Gastrocnemius medialis (tissue), 4 donors: ENCODE data around the gene ATP7B. TPM values are rescaled to one million over a fixed set of nuclear protein-coding genes. Genes with fewer than 3 reads are reported as not detected.

Source experiments
- ATAC-seq, 2 donors: fragments of 150-250 bp; one replicate each; pipeline ENCODE4 v1.9.1; 2016
- DNase-seq, 2 donors: peaks; one replicate each; pipeline ENCODE4 v3.0.0-alpha.2; 2019
- H3K27ac ChIP-seq, 4 donors: fragments of 200-600 bp; sonication (generic); 1 replicate in 1 of 4; 2 replicates in 3 of 4; pipeline ENCODE4 v1.5.1; 2016 to 2018; ENCODE audit warnings: mild to moderate bottlenecking in 2 of 4, moderate library complexity in 1 of 4
- H3K27me3 ChIP-seq, 3 donors: fragments of 200-600 bp; sonication (generic) in 2 of 3; 1 replicate in 1 of 3; 2 replicates in 2 of 3; pipeline versions ENCODE4 v1.5.1 to v1.6.0; 2016 to 2019; ENCODE audit warnings: mild to moderate bottlenecking in 1 of 3, moderate library complexity in 1 of 3
- H3K36me3 ChIP-seq, 2 donors: fragments of 200-600 bp; sonication (generic) in 1 of 2; one replicate each; pipeline ENCODE4 v1.5.1; 2017 to 2018
- H3K4me1 ChIP-seq, 2 donors: fragments of 200-600 bp; sonication (generic) in 1 of 2; one replicate each; pipeline ENCODE4 v1.5.1; 2016 to 2017; ENCODE audit warnings: mild to moderate bottlenecking in 2 of 2
- H3K4me3 ChIP-seq, 4 donors: fragments of 200-600 bp; sonication (generic) in 3 of 4; 1 replicate in 1 of 4; 2 replicates in 3 of 4; pipeline ENCODE4 v1.5.1; 2016 to 2019; ENCODE audit warnings: mild to moderate bottlenecking in 2 of 4
- H3K9me3 ChIP-seq, 3 donors: fragments of 200-600 bp; sonication (generic) in 2 of 3; 1 replicate in 1 of 3; 2 replicates in 2 of 3; pipeline ENCODE4 v1.5.1; 2016 to 2019
- CTCF ChIP-seq, 5 experiments: fragments of 450-650 bp in 3 of 5; fragments of 200-600 bp in 2 of 5; sonication (generic) in 2 of 5; IDR thresholded peaks in 4 of 5; conservative IDR thresholded peaks in 1 of 5; 1 replicate in 4 of 5; 2 replicates in 1 of 5; pipeline ENCODE4 v1.5.1; 2016 to 2019; ENCODE audit warnings: antibody characterized with exemption in 5 of 5, mild to moderate bottlenecking in 3 of 5, moderate library complexity in 3 of 5
- POLR2A ChIP-seq, 2 donors: fragments of 450-650 bp; IDR thresholded peaks; one replicate each; pipeline ENCODE4 v1.6.1; 2017; ENCODE audit warnings: antibody characterized with exemption in 2 of 2, mild to moderate bottlenecking in 2 of 2, moderate library complexity in 2 of 2
- in situ Hi-C, 4 donors: fragments of 200-750 bp; cut with MboI; loops; one replicate each; pipeline versions ENCODE4 v1.15.0 to v1.8.0; 2017; ENCODE audit warnings: low sequenced_read_pairs in 4 of 4
- intact Hi-C: fragments of 100-400 bp; cut with DNase I; formaldehyde crosslinking; loops from one replicate; pipeline ENCODE4 v1.15.1; 2023; ENCODE audit warnings: low total_unique reads
- total RNA-seq, 4 donors: library from RNA; depleted of rRNA; stranded (reverse); fragments of >200 nt; gene quantifications; one replicate each; pipeline versions ENCODE4 v1.1.0 to v1.2.3, GENCODE V29; 2016

ATP7B gene
- total RNA-seq, 4 donors from 2014 or later, result 1.6 to 3.3 (median 2.6) TPM

GRCh38 chr13:51926528-51926885, 84.7 kb downstream of the ATP7B start:
- Histone ChIP-seq H3K27me3 (no peaks in the 10 kb centered on the region), H3K4me1 (peaks cover 0 to 3% of the 10 kb centered on the region in 2 donors), H3K9me3 (no peaks in the 10 kb centered on the region), H3K36me3 (peaks cover 0 to 1% of the 10 kb centered on the region in 2 donors), H3K27ac (no peak overlapping the region), H3K4me3 (no peak overlapping the region)
- ATAC-seq, result no peak
- intact Hi-C loops, result no loop called here
- TF ChIP-seq CTCF (IDR thresholded peaks at IDR 0.05 in 4 of 5, conservative IDR thresholded peaks at IDR 0.05 in 1 of 5), result no peak
- no peak for TF ChIP-seq POLR2A (IDR thresholded peaks at IDR 0.05)
- in situ Hi-C loops, result no loop called here
- no peak for DNase-seq

GRCh38 chr13:51925865-51926527, 85.3 kb downstream of the ATP7B start:
- Histone ChIP-seq H3K27ac (no peak overlapping the region), H3K9me3 (no peaks in the 10 kb centered on the region), H3K4me3 (no peak overlapping the region), H3K4me1 (peaks cover 0 to 3% of the 10 kb centered on the region in 2 donors), H3K36me3 (no peaks in the 10 kb centered on the region), H3K27me3 (no peaks in the 10 kb centered on the region)
- intact Hi-C loops (no loop called here), in situ Hi-C loops (no loop called here)
- no peak for DNase-seq
- TF ChIP-seq CTCF (IDR thresholded peaks at IDR 0.05 in 4 of 5, conservative IDR thresholded peaks at IDR 0.05 in 1 of 5) (no peak), POLR2A (IDR thresholded peaks at IDR 0.05) (no peak)
- no peak for ATAC-seq

GRCh38 chr13:51924756-51925544, 86.3 kb downstream of the ATP7B start:
- H3K4me1 ChIP-seq, result peaks cover 0 to 3% of the 10 kb centered on the region in 2 donors
- intact Hi-C loops, result no loop called here
- TF ChIP-seq CTCF (IDR thresholded peaks at IDR 0.05 in 4 of 5, conservative IDR thresholded peaks at IDR 0.05 in 1 of 5), result no peak
- TF ChIP-seq POLR2A (IDR thresholded peaks at IDR 0.05), result no peak

GRCh38 chr13:51923983-51924539, 87.2 kb downstream of the ATP7B start:
- Histone ChIP-seq H3K27ac (no peak overlapping the region), H3K27me3 (no peaks in the 10 kb centered on the region), H3K4me1 (peaks cover 0 to 3% of the 10 kb centered on the region in 2 donors), H3K36me3 (no peaks in the 10 kb centered on the region), H3K9me3 (no peaks in the 10 kb centered on the region), H3K4me3 (no peak overlapping the region)
- DNase-seq, result no peak
- intact Hi-C loops (no loop called here), in situ Hi-C loops (no loop called here)
- no peak for ATAC-seq
- TF ChIP-seq POLR2A (IDR thresholded peaks at IDR 0.05) (no peak), CTCF (IDR thresholded peaks at IDR 0.05 in 4 of 5, conservative IDR thresholded peaks at IDR 0.05 in 1 of 5) (no peak)

More at GRCh38 chr13:51924756-51925544, 86.3 kb downstream of the ATP7B start:
- Histone ChIP-seq H3K27me3 (no peaks in the 10 kb centered on the region), H3K4me3 (no peak overlapping the region), H3K27ac (no peak overlapping the region), H3K9me3 (no peaks in the 10 kb centered on the region), H3K36me3 (no peaks in the 10 kb centered on the region)
- ATAC-seq (no peak), DNase-seq (no peak)
- in situ Hi-C loops, result no loop called here
